NCI-H69 (cell line): ENCODE data around the gene ZC3H12A.
A peak's percentile ranks its signal among the peaks of the same experiment; 100 is the strongest.
"Not testable (repeated sequence)": the region's sequence is repeated elsewhere in the genome, so short reads cannot be mapped to it uniquely, and the experiment has no call there.

Source experiments
- DNase-seq: peaks from one replicate; lab custom pipeline; 2025; lab: John Stamatoyannopoulos, UW

The ZC3H12A gene

GRCh38 chr1:37502104-37502503 lies 27.7 kb downstream of the ZC3H12A start:
- no peak for DNase-seq

GRCh38 chr1:37502791-37503190 lies 28.4 kb downstream of the ZC3H12A start:
- DNase-seq: not testable (repeated sequence)

- no peak for DNase-seq
Observed at GRCh38 chr1:37506740-37507139, 32.4 kb downstream of the ZC3H12A start.

GRCh38 chr1:37509181-37509580 lies 34.8 kb downstream of the ZC3H12A start:
- no peak for DNase-seq

- peak; percentile 74 for DNase-seq
Observed at GRCh38 chr1:37513795-37514349, 39.5 kb downstream of the ZC3H12A start.

- peak; percentile 89 for DNase-seq
Observed at GRCh38 chr1:37514350-37515184, 40.2 kb downstream of the ZC3H12A start, which contains the start of gene MEAF6. Gene MEAF6, minus strand, starts transcription at chr1:37514766. Its CDS starts 20 bp downstream, at chr1:37514746.

- DNase-seq: no peak
Observed at GRCh38 chr1:37515185-37516034, 41.0 kb downstream of the ZC3H12A start.

- no peak for DNase-seq
Observed at GRCh38 chr1:37517569-37517968, 43.2 kb downstream of the ZC3H12A start.

- DNase-seq: not testable (repeated sequence)
Observed at GRCh38 chr1:37518241-37518640, 43.9 kb downstream of the ZC3H12A start.

GRCh38 chr1:37518929-37519328 lies 44.5 kb downstream of the ZC3H12A start:
- DNase-seq: not testable (repeated sequence)

GRCh38 chr1:37519613-37520012 lies 45.2 kb downstream of the ZC3H12A start:
- DNase-seq: no peak

- DNase-seq: not testable (repeated sequence)
Observed at GRCh38 chr1:37529888-37530287, 55.5 kb downstream of the ZC3H12A start.

GRCh38 chr1:37532418-37533156 lies 58.2 kb downstream of the ZC3H12A start:
- not testable (repeated sequence) for DNase-seq

GRCh38 chr1:37533317-37534093 lies 59.1 kb downstream of the ZC3H12A start:
- DNase-seq: no peak
